ENCODE data around the gene ADGRD2. TPM values are rescaled to one million over a fixed set of nuclear protein-coding genes. Genes with fewer than 3 reads are reported as not detected.

The ADGRD2 gene
- total and polyA plus RNA-seq, 9 of the 15 experiments (the other 6 are each of a cell fraction or from before 2014, with no cell fraction given), result not detected

DNA sequence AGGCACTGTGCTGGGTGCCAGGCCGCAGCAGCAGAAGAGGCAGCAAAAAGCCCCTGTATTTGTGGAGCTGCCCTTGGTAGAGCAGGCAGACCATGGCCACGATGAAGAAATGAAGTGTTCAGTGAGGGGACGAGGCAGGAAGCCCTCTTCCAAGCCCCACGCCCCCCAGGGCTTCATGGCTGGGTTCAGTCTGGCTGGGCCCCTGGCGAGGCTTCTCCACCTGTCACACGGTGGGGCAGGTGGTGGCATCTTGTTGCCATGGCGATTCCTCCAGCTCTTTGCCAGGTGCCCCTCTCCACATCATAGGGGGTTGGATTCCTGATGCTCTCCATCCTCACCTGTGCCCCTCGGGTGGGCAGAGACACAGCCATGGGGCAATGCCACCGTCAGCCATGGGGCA lies 21.5 kb downstream of the ADGRD2 start:
- H3K9me3 ChIP-seq (replicated peaks; ENCODE audit: control insufficient read depth, insufficient read depth, low read depth, low read length), result no peaks in the 10 kb centered on the region
- ATAC-seq (no peak), DNase-seq (ENCODE audit: extremely low read depth in 1 of 4, low spot score in 3 of 4) (no peak), FAIRE-seq (no peak)
- H3K27ac ChIP-seq (ENCODE audit: extremely low read depth, low read depth, low read length), result no peak overlapping the region
- H3K9ac ChIP-seq (ENCODE audit: insufficient read depth in 1 of 2, low read depth in 2 of 2, low read length in 2 of 2), result no peak overlapping the region
- ChIA-PET POLR2A (no interaction called here), CTCF (ENCODE audit: low intra/inter-chr PET ratio) (no interaction called here)
- no peak overlapping the region for H3K4me2 ChIP-seq (ENCODE audit: insufficient read depth, low read length)
- 4% methylated on average over 8 of the region's 9 CpGs for WGBS (ENCODE audit: insufficient coverage, low coverage, missing lambda C conversion rate)
- peaks cover 5% of the 10 kb centered on the region; the same call in 1 of the 2 replicates for H4K20me1 ChIP-seq (replicated peaks; ENCODE audit: control insufficient read depth, insufficient read depth, low read length)
- H3K4me3 ChIP-seq, result no peak overlapping the region
- BruUV-seq (replicated peaks), result no TSS peak
- intact Hi-C loops (cut with micrococcal nuclease), result no loop called here
- TF ChIP-seq E2F8 (IDR thresholded peaks at IDR 0.05; ENCODE audit: low read depth, partially characterized antibody) (no peak), ZNF41 (CRISPR knock-in tag; conservative IDR thresholded peaks at IDR 0.05) (no peak), ZNF124 (CRISPR knock-in tag; IDR thresholded peaks at IDR 0.05) (no peak), KDM1A (IDR thresholded peaks at IDR 0.05) (no peak), ZFP36 (IDR thresholded peaks at IDR 0.05; ENCODE audit: low read depth, low read length, partially characterized antibody) (no peak), CBX3 (IDR thresholded peaks at IDR 0.05; ENCODE audit: borderline replicate concordance in 1 of 2, low read length in 2 of 2) (no peak), CTCFL (IDR thresholded peaks at IDR 0.05; ENCODE audit: borderline replicate concordance, insufficient read depth, low read depth, low read length, poor library complexity, severe bottlenecking) (no peak), ZNF140 (CRISPR knock-in tag; IDR thresholded peaks at IDR 0.05) (no peak), SUPT5H (IDR thresholded peaks at IDR 0.05) (no peak)
- TF ChIP-seq, protein P1, sequence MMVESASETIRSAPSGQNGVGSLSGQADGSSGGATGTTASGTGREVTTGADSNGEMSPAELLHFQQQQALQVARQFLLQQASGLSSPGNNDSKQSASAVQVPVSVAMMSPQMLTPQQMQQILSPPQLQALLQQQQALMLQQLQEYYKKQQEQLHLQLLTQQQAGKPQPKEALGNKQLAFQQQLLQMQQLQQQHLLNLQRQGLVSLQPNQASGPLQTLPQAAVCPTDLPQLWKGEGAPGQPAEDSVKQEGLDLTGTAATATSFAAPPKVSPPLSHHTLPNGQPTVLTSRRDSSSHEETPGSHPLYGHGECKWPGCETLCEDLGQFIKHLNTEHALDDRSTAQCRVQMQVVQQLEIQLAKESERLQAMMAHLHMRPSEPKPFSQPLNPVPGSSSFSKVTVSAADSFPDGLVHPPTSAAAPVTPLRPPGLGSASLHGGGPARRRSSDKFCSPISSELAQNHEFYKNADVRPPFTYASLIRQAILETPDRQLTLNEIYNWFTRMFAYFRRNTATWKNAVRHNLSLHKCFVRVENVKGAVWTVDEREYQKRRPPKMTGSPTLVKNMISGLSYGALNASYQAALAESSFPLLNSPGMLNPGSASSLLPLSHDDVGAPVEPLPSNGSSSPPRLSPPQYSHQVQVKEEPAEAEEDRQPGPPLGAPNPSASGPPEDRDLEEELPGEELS (CRISPR knock-in tag; IDR thresholded peaks at IDR 0.05; ENCODE audit: borderline replicate concordance), result no peak
- TF ChIP-seq, protein P2, sequence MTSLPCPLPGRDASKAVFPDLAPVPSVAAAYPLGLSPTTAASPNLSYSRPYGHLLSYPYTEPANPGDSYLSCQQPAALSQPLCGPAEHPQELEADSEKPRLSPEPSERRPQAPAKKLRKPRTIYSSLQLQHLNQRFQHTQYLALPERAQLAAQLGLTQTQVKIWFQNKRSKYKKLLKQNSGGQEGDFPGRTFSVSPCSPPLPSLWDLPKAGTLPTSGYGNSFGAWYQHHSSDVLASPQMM (CRISPR knock-in tag; IDR thresholded peaks at IDR 0.05), result no peak
- in situ Hi-C loops (cut with MboI), result no loop called here
- H2AFZ ChIP-seq (ENCODE audit: low read depth, low read length), result no peak overlapping the region
- H3K4me1 ChIP-seq (replicated peaks in 1 of 2; ENCODE audit: control insufficient read depth in 2 of 2, insufficient read depth in 2 of 2, low read length in 2 of 2), result peaks cover 0 to 35% of the 10 kb centered on the region in 2 experiments; a peak in 3 of 5 replicates
- H3K79me2 ChIP-seq (ENCODE audit: control insufficient read depth, insufficient read depth, low read length), result no peaks in the 10 kb centered on the region
- H3K27me3 ChIP-seq (ENCODE audit: control insufficient read depth in 2 of 2, insufficient read depth in 2 of 2, low read length in 2 of 2), result peaks cover 9 to 48% of the 10 kb centered on the region in 2 experiments; a peak in 4 of 5 replicates
- no peaks in the 10 kb centered on the region for H3K9me1 ChIP-seq (ENCODE audit: control insufficient read depth, insufficient read depth, low read length)
- no peaks in the 10 kb centered on the region for H3K36me3 ChIP-seq (ENCODE audit: control insufficient read depth, insufficient read depth, low read length)

Measured in K562 (cell line).